Karpas-422 (cell line): ENCODE results near the gene TSHZ2. TPM values are rescaled to one million over a fixed set of nuclear protein-coding genes. Genes with fewer than 3 reads are reported as not detected.

Source experiments
- DNase-seq: peaks from one replicate; pipeline ENCODE4 v3.0.0-alpha.2; 2015
- H2AFZ ChIP-seq: fragments of 200-600 bp; sonication (generic); 2 replicates; pipeline ENCODE4 v1.6.1; 2014; ENCODE audit warnings: antibody characterized with exemption, low read length, mixed read lengths
- H3K27ac ChIP-seq: fragments of 200-600 bp; sonication (generic); 2 replicates; pipeline ENCODE4 v1.5.1; 2014; ENCODE audit warnings: mild to moderate bottlenecking, low read length, moderate library complexity
- H3K27me3 ChIP-seq: fragments of 200-600 bp; sonication (generic); 2 replicates; pipeline ENCODE4 v1.6.1; 2014; ENCODE audit warnings: low read length, mixed read lengths
- H3K36me3 ChIP-seq: fragments of 200-600 bp; sonication (generic); 2 replicates; pipeline ENCODE4 v1.6.1; 2014; ENCODE audit warnings: low read length, mixed read lengths; ENCODE audit not compliant: insufficient read depth
- H3K4me1 ChIP-seq: fragments of 200-600 bp; sonication (generic); 2 replicates; pipeline ENCODE4 v1.6.1; 2014; ENCODE audit warnings: mild to moderate bottlenecking, low read length, mixed read lengths
- H3K4me2 ChIP-seq: fragments of 200-600 bp; sonication (generic); 2 replicates; pipeline ENCODE4 v1.6.1; 2014; ENCODE audit warnings: low read length, low read depth, mild to moderate bottlenecking; ENCODE audit not compliant: poor library complexity, severe bottlenecking
- H3K4me3 ChIP-seq: fragments of 200-600 bp; sonication (generic); 2 replicates; pipeline ENCODE4 v1.5.1; 2014; ENCODE audit warnings: mild to moderate bottlenecking, antibody characterized with exemption, low read length, mixed read lengths
- H3K79me2 ChIP-seq: fragments of 200-600 bp; sonication (generic); 2 replicates; pipeline ENCODE4 v1.6.1; 2014; ENCODE audit warnings: mild to moderate bottlenecking, low read length, mixed read lengths
- H3K9ac ChIP-seq: fragments of 200-600 bp; sonication (generic); 2 replicates; pipeline ENCODE4 v1.6.0; 2014; ENCODE audit warnings: low read length
- H3K9me2 ChIP-seq: fragments of 200-600 bp; sonication (generic), shearing (Covaris generic); replicated peaks from 2 replicates; pipeline ENCODE4 v1.6.0; 2014; ENCODE audit warnings: mild to moderate bottlenecking, low read length, moderate library complexity; ENCODE audit not compliant: insufficient read depth
- H3K9me3 ChIP-seq: fragments of 300-700, 200-600 bp; sonication (generic); 2 replicates; pipeline ENCODE4 v1.6.1; 2014; ENCODE audit warnings: low read length, mixed read lengths
- H4K20me1 ChIP-seq: fragments of 200-600 bp; sonication (generic); 2 replicates; pipeline ENCODE4 v1.6.1; 2014; ENCODE audit warnings: mild to moderate bottlenecking, antibody characterized with exemption, low read length, low read depth; ENCODE audit not compliant: insufficient read depth
- total RNA-seq: library from RNA; depleted of rRNA; stranded (reverse); fragments of >200 nt; shearing (Covaris generic); gene quantifications from 2 replicates; pipeline ENCODE4 v1.2.3, GENCODE V29; 2014; ENCODE audit warnings: low replicate concordance

The TSHZ2 gene
- total RNA-seq, 1 experiment from 2014 or later = not detected

- no peak overlapping the region for H2AFZ ChIP-seq
- H3K4me2 ChIP-seq = no peak overlapping the region
- no peaks in the 10 kb centered on the region for H3K9me2 ChIP-seq
Measured at GRCh38 chr20:53077373-53078205, 105.4 kb downstream of the TSHZ2 start.

GRCh38 chr20:53078761-53079160 is 106.6 kb downstream of the TSHZ2 start:
- Histone ChIP-seq H3K79me2 (no peaks in the 10 kb centered on the region), H4K20me1 (no peaks in the 10 kb centered on the region), H2AFZ (no peak overlapping the region), H3K9me3 (peaks cover 15% of the 10 kb centered on the region), H3K36me3 (no peaks in the 10 kb centered on the region), H3K4me3 (no peak overlapping the region), H3K27me3 (no peaks in the 10 kb centered on the region), H3K4me1 (no peaks in the 10 kb centered on the region), H3K27ac (no peak overlapping the region), H3K9ac (no peak overlapping the region), H3K9me2 (no peaks in the 10 kb centered on the region), H3K4me2 (no peak overlapping the region)
- DNase-seq = no peak

More at GRCh38 chr20:53077373-53078205, 105.4 kb downstream of the TSHZ2 start:
- Histone ChIP-seq H3K36me3 (no peaks in the 10 kb centered on the region), H3K9ac (no peak overlapping the region), H3K4me1 (no peaks in the 10 kb centered on the region), H4K20me1 (no peaks in the 10 kb centered on the region), H3K27ac (no peak overlapping the region), H3K79me2 (no peaks in the 10 kb centered on the region), H3K4me3 (no peak overlapping the region), H3K27me3 (no peaks in the 10 kb centered on the region), H3K9me3 (peaks cover 9% of the 10 kb centered on the region)
- no peak for DNase-seq

GRCh38 chr20:53079261-53079691 is 107.1 kb downstream of the TSHZ2 start:
- no peak overlapping the region for H3K4me2 ChIP-seq
- H3K9ac ChIP-seq = no peak overlapping the region
- no peak overlapping the region for H3K4me3 ChIP-seq
- peaks cover 15% of the 10 kb centered on the region for H3K9me3 ChIP-seq
- H3K36me3 ChIP-seq = no peaks in the 10 kb centered on the region
- no peaks in the 10 kb centered on the region for H3K27me3 ChIP-seq
- no peaks in the 10 kb centered on the region for H3K9me2 ChIP-seq
- no peak overlapping the region for H2AFZ ChIP-seq
- DNase-seq = no peak
- H3K4me1 ChIP-seq = no peaks in the 10 kb centered on the region
- H3K27ac ChIP-seq = no peak overlapping the region
- H4K20me1 ChIP-seq = no peaks in the 10 kb centered on the region
- no peaks in the 10 kb centered on the region for H3K79me2 ChIP-seq

GRCh38 chr20:53079828-53080686 is 107.9 kb downstream of the TSHZ2 start:
- Histone ChIP-seq H3K79me2 (no peaks in the 10 kb centered on the region), H3K9me3 (peaks cover 15% of the 10 kb centered on the region), H3K27ac (no peak overlapping the region), H3K9ac (no peak overlapping the region), H2AFZ (no peak overlapping the region), H3K9me2 (no peaks in the 10 kb centered on the region), H3K4me1 (no peaks in the 10 kb centered on the region), H3K36me3 (no peaks in the 10 kb centered on the region), H3K4me3 (no peak overlapping the region), H4K20me1 (no peaks in the 10 kb centered on the region), H3K27me3 (no peaks in the 10 kb centered on the region), H3K4me2 (no peak overlapping the region)
- no peak for DNase-seq

- Histone ChIP-seq H3K27ac (no peak overlapping the region), H3K9me2 (no peaks in the 10 kb centered on the region), H3K79me2 (no peaks in the 10 kb centered on the region), H3K9me3 (peaks cover 11% of the 10 kb centered on the region), H3K9ac (no peak overlapping the region), H4K20me1 (no peaks in the 10 kb centered on the region), H2AFZ (no peak overlapping the region), H3K4me2 (no peak overlapping the region), H3K27me3 (no peaks in the 10 kb centered on the region), H3K4me3 (no peak overlapping the region), H3K4me1 (no peaks in the 10 kb centered on the region), H3K36me3 (no peaks in the 10 kb centered on the region)
- DNase-seq = no peak
Measured at GRCh38 chr20:53080687-53080962, 108.5 kb downstream of the TSHZ2 start.

GRCh38 chr20:53080969-53081871 is 109.1 kb downstream of the TSHZ2 start:
- Histone ChIP-seq H2AFZ (no peak overlapping the region), H3K36me3 (no peaks in the 10 kb centered on the region), H4K20me1 (no peaks in the 10 kb centered on the region), H3K79me2 (no peaks in the 10 kb centered on the region), H3K4me2 (no peak overlapping the region), H3K9ac (no peak overlapping the region), H3K27me3 (no peaks in the 10 kb centered on the region), H3K9me2 (no peaks in the 10 kb centered on the region), H3K4me3 (no peak overlapping the region), H3K9me3 (peaks cover 10% of the 10 kb centered on the region), H3K27ac (no peak overlapping the region), H3K4me1 (no peaks in the 10 kb centered on the region)
- no peak for DNase-seq

GRCh38 chr20:53081916-53082863 is 110.0 kb downstream of the TSHZ2 start:
- Histone ChIP-seq H4K20me1 (no peaks in the 10 kb centered on the region), H3K9ac (no peak overlapping the region), H3K79me2 (no peaks in the 10 kb centered on the region), H3K4me3 (no peak overlapping the region), H3K4me2 (no peak overlapping the region), H3K9me2 (no peaks in the 10 kb centered on the region), H3K27ac (no peak overlapping the region), H3K36me3 (no peaks in the 10 kb centered on the region), H3K9me3 (peaks cover 16% of the 10 kb centered on the region), H3K27me3 (no peaks in the 10 kb centered on the region), H3K4me1 (no peaks in the 10 kb centered on the region), H2AFZ (no peak overlapping the region)
- DNase-seq = no peak
